ENCODE results near the gene SYT12. TPM values are rescaled to one million over a fixed set of nuclear protein-coding genes. Genes with fewer than 3 reads are reported as not detected.

The SYT12 gene
- total RNA-seq, 1 donor from 2014 or later = 7.2 TPM

GRCh38 chr11:67016550-67016949 is 6.4 kb upstream of the SYT12 start:
- no peak overlapping the region for H3K4me3 Mint-ChIP-seq (ENCODE audit: unreplicated experiment)
- DNase-seq (ENCODE audit: low spot score) = no peak
- no peaks in the 10 kb centered on the region for H3K9me3 Mint-ChIP-seq (ENCODE audit: low read depth)
- H3K27me3 Mint-ChIP-seq (ENCODE audit: low read depth) = no peaks in the 10 kb centered on the region
- no peak overlapping the region for H3K27ac Mint-ChIP-seq (ENCODE audit: unreplicated experiment)
- H3K36me3 Mint-ChIP-seq (ENCODE audit: low read depth) = no peaks in the 10 kb centered on the region
- no peak for TF ChIP-seq CTCF (IDR thresholded peaks at IDR 0.05)
- H3K4me1 Mint-ChIP-seq (ENCODE audit: low read depth) = no peaks in the 10 kb centered on the region

- no peaks in the 10 kb centered on the region for H3K27me3 Mint-ChIP-seq (ENCODE audit: low read depth)
- H3K4me3 Mint-ChIP-seq (ENCODE audit: unreplicated experiment) = no peak overlapping the region
Observed at GRCh38 chr11:67020949-67021348, 2.0 kb upstream of the SYT12 start.

GRCh38 chr11:67022341-67022933 is 497 bp upstream of the SYT12 start:
- peak overlapping the region; percentile 85 for H3K27ac Mint-ChIP-seq (ENCODE audit: unreplicated experiment)
- peaks cover 28% of the 10 kb centered on the region for H3K4me1 Mint-ChIP-seq (ENCODE audit: low read depth)
- no peaks in the 10 kb centered on the region for H3K27me3 Mint-ChIP-seq (ENCODE audit: low read depth)
- DNase-seq (ENCODE audit: low spot score) = no peak
- peak overlapping the region; percentile 68 for H3K4me3 Mint-ChIP-seq (ENCODE audit: unreplicated experiment)
- no peak for TF ChIP-seq CTCF (IDR thresholded peaks at IDR 0.05)
- H3K36me3 Mint-ChIP-seq (ENCODE audit: low read depth) = no peaks in the 10 kb centered on the region
- no peaks in the 10 kb centered on the region for H3K9me3 Mint-ChIP-seq (ENCODE audit: low read depth)

More at GRCh38 chr11:67020949-67021348, 2.0 kb upstream of the SYT12 start:
- no peak for DNase-seq (ENCODE audit: low spot score)
- Mint-ChIP-seq H3K27ac (ENCODE audit: unreplicated experiment) (no peak overlapping the region), H3K36me3 (ENCODE audit: low read depth) (no peaks in the 10 kb centered on the region), H3K9me3 (ENCODE audit: low read depth) (no peaks in the 10 kb centered on the region), H3K4me1 (ENCODE audit: low read depth) (peaks cover 28% of the 10 kb centered on the region)
- no peak for TF ChIP-seq CTCF (IDR thresholded peaks at IDR 0.05)

- TF ChIP-seq CTCF (IDR thresholded peaks at IDR 0.05) = no peak
- peak overlapping the region; percentile 78 for H3K4me3 Mint-ChIP-seq (ENCODE audit: unreplicated experiment)
- peak overlapping the region; percentile 36 for H3K27ac Mint-ChIP-seq (ENCODE audit: unreplicated experiment)
- H3K27me3 Mint-ChIP-seq (ENCODE audit: low read depth) = no peaks in the 10 kb centered on the region
- no peak for DNase-seq (ENCODE audit: low spot score)
- no peaks in the 10 kb centered on the region for H3K9me3 Mint-ChIP-seq (ENCODE audit: low read depth)
- H3K36me3 Mint-ChIP-seq (ENCODE audit: low read depth) = no peaks in the 10 kb centered on the region
- peaks cover 31% of the 10 kb centered on the region for H3K4me1 Mint-ChIP-seq (ENCODE audit: low read depth)
Observed at GRCh38 chr11:67023957-67024353, 1.0 kb downstream of the SYT12 start.

GRCh38 chr11:67024410-67024809 is 1.5 kb downstream of the SYT12 start:
- no peaks in the 10 kb centered on the region for H3K27me3 Mint-ChIP-seq (ENCODE audit: low read depth)
- H3K9me3 Mint-ChIP-seq (ENCODE audit: low read depth) = no peaks in the 10 kb centered on the region
- no peak overlapping the region for H3K27ac Mint-ChIP-seq (ENCODE audit: unreplicated experiment)
- H3K4me1 Mint-ChIP-seq (ENCODE audit: low read depth) = peaks cover 34% of the 10 kb centered on the region
- no peak for TF ChIP-seq CTCF (IDR thresholded peaks at IDR 0.05)
- no peaks in the 10 kb centered on the region for H3K36me3 Mint-ChIP-seq (ENCODE audit: low read depth)
- H3K4me3 Mint-ChIP-seq (ENCODE audit: unreplicated experiment) = no peak overlapping the region
- no peak for DNase-seq (ENCODE audit: low spot score)
